ENCODE data around the gene HIRA.

DNA sequence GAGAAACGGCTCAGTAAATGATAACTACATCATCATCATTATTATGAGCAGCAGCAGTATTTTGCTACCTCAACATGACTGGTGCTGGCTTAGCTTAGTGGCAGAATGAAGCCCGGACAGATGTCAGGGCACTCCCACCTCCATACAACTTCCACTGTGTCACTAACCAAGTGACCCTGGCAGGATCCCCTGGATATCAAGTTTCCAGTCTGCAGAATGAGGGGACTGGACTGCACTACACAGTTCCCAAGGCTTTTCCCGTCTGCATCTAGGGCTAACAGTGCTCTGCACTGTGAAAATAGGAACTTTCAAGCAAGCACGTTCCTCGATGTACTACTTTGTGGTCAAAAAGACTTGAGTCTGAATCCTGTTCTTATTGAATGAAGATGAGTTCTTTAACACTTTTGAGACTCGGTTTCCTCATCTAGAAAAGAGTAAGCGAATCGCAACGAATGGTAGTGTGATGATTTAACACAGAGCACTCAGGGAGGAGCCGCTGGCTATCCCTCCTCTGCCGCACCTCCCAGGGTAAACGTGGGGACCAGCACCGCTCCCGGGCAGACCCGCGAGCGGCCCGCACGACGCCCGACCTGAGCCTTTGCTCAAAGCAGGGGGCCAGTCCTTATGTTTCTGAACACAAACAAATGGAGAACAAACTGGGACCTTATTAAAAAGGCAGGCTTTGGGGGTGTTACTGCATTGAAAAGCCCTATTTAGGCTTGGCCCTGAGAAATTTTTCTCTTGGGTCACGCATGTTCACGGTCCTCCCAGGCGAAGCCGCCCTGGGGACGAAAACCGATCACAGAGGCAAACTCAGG is 140.9 kb downstream of the HIRA start:
- no peak for TF ChIP-seq TAF1 (IDR thresholded peaks at IDR 0.05; ENCODE audit: borderline replicate concordance, low read depth, low read length)
- TF ChIP-seq POLR2AphosphoS5 (IDR thresholded peaks at IDR 0.05; ENCODE audit: low read depth, low read length): no peak
